HepG2 (cell line): ENCODE results near the gene CTSZ. TPM values are rescaled to one million over a fixed set of nuclear protein-coding genes. Genes with fewer than 3 reads are reported as not detected.

ENCODE experiments used
- ATF1 ChIP-seq: IDR thresholded peaks from 2 replicates; pipeline ENCODE4 v1.6.1; 2016; ENCODE audit warnings: mild to moderate bottlenecking, control low read depth
- KLF13 ChIP-seq: sonication (generic); formaldehyde crosslinking; IDR thresholded peaks from 2 replicates; pipeline ENCODE4 v1.4.0; 2020; ENCODE audit warnings: mild to moderate bottlenecking, missing genetic modification reagents
- MXI1 ChIP-seq: IDR thresholded peaks from 3 replicates; pipeline ENCODE4 v1.6.1; 2012; ENCODE audit warnings: low read depth, low read length, inconsistent platforms, borderline replicate concordance
- NFIB ChIP-seq: sonication (generic); formaldehyde crosslinking; IDR thresholded peaks from 2 replicates; pipeline ENCODE4 v1.9.0; 2021; ENCODE audit warnings: missing genetic modification reagents, mild to moderate bottlenecking, borderline replicate concordance
- RXRB ChIP-seq: IDR thresholded peaks from 2 replicates; pipeline ENCODE4 v1.6.1; 2016; ENCODE audit warnings: borderline replicate concordance, missing genetic modification reagents, missing compliant biosample characterization
- SALL2 ChIP-seq: sonication (generic); formaldehyde crosslinking; IDR thresholded peaks from 2 replicates; pipeline ENCODE4 v1.8.1; 2023; ENCODE audit warnings: mild to moderate bottlenecking, missing genetic modification reagents, inconsistent platforms
- SMARCC2 ChIP-seq: fragments of 450-650 bp; IDR thresholded peaks from 2 replicates; pipeline ENCODE4 v1.6.1; 2017; ENCODE audit warnings: antibody characterized with exemption, mild to moderate bottlenecking
- SNAI1 ChIP-seq: sonication (generic); formaldehyde crosslinking; IDR thresholded peaks from 2 replicates; pipeline ENCODE4 v1.5.0; 2020; ENCODE audit warnings: mild to moderate bottlenecking, missing genetic modification reagents, borderline replicate concordance
- TERF1 ChIP-seq: sonication (generic); formaldehyde crosslinking; IDR thresholded peaks from 2 replicates; pipeline ENCODE4 v1.8.0; 2022; ENCODE audit warnings: mild to moderate bottlenecking, missing genetic modification reagents, moderate library complexity
- ZBTB3 ChIP-seq: sonication (generic); formaldehyde crosslinking; IDR thresholded peaks from 2 replicates; pipeline ENCODE4 v1.4.0; 2020; ENCODE audit warnings: low read depth, mild to moderate bottlenecking, moderate library complexity, missing genetic modification reagents, borderline replicate concordance
- ZNF253 ChIP-seq: sonication (generic); formaldehyde crosslinking; IDR thresholded peaks from 2 replicates; pipeline ENCODE4 v1.8.0; 2022; ENCODE audit warnings: mild to moderate bottlenecking, missing genetic modification reagents, borderline replicate concordance
- ZNF432 ChIP-seq: sonication (generic); formaldehyde crosslinking; IDR thresholded peaks from 2 replicates; pipeline ENCODE4 v1.5.0; 2020; ENCODE audit warnings: missing genetic modification reagents, mild to moderate bottlenecking, borderline replicate concordance
- ZNF496 ChIP-seq: sonication (generic); formaldehyde crosslinking; IDR thresholded peaks from 2 replicates; pipeline ENCODE4 v1.8.1; 2023; ENCODE audit warnings: mild to moderate bottlenecking, moderate library complexity, missing genetic modification reagents; ENCODE audit not compliant: insufficient replicate concordance
- ZNF607 ChIP-seq: sonication (generic); formaldehyde crosslinking; IDR thresholded peaks from 2 replicates; pipeline ENCODE4 v1.5.1; 2020; ENCODE audit warnings: missing genetic modification reagents, mild to moderate bottlenecking, borderline replicate concordance
- ZNF644 ChIP-seq: IDR thresholded peaks from 2 replicates; pipeline ENCODE4 v1.6.1; 2016; ENCODE audit warnings: low read depth
- ZNF850 ChIP-seq: sonication (generic); formaldehyde crosslinking; conservative IDR thresholded peaks from 2 replicates; pipeline ENCODE4 v1.9.0; 2021; ENCODE audit warnings: mild to moderate bottlenecking, missing genetic modification reagents
- ZSCAN25 ChIP-seq: sonication (generic); formaldehyde crosslinking; IDR thresholded peaks from 2 replicates; pipeline ENCODE4 v1.8.0; 2022; ENCODE audit warnings: mild to moderate bottlenecking, missing genetic modification reagents
- ZXDC ChIP-seq: sonication (generic); formaldehyde crosslinking; IDR thresholded peaks from 2 replicates; pipeline ENCODE4 v1.5.0; 2020; ENCODE audit warnings: mild to moderate bottlenecking, missing genetic modification reagents
- polyA plus RNA-seq, 8 experiments: library from polyadenylated mRNA; depleted of rRNA in 3 of 8; stranded (reverse) in 7 of 8; unstranded in 1 of 8; fragments of >200 nt; fragmentation: Illumina TruSeq in 4 of 8; extraction: Trizol in 4 of 8; gene quantifications; 2 replicates each; pipeline versions ENCODE4 v1.2.1 to v1.2.3, GENCODE V29; 2011 to 2016; ENCODE audit warnings: low read depth in 4 of 8, missing spikeins in 1 of 8, mixed read lengths in 1 of 8; ENCODE audit not compliant: insufficient read depth in 1 of 8
- total RNA-seq, 5 experiments: library from RNA; depleted of rRNA; stranded (reverse); fragments of >200 nt; fragmentation: Illumina TruSeq; extraction: Trizol; gene quantifications; 2 replicates each; pipeline ENCODE4 v1.2.3, GENCODE V29; 2016; ENCODE audit warnings: low read depth in 1 of 5
- TF ChIP-seq, protein P1 (sequence below): sonication (generic); formaldehyde crosslinking; conservative IDR thresholded peaks from 2 replicates; pipeline ENCODE4 v1.4.0; 2020; ENCODE audit warnings: missing genetic modification reagents
- TF ChIP-seq, protein P2 (sequence below): sonication (generic); formaldehyde crosslinking; IDR thresholded peaks from 2 replicates; pipeline ENCODE4 v1.5.0; 2020; ENCODE audit warnings: mild to moderate bottlenecking, missing genetic modification reagents, moderate library complexity

The CTSZ gene
- total and polyA plus RNA-seq, 2 of the 13 experiments (the other 11 are each of a cell fraction or from before 2014, with no cell fraction given) = 0.33 TPM; not detected in 1

DNA sequence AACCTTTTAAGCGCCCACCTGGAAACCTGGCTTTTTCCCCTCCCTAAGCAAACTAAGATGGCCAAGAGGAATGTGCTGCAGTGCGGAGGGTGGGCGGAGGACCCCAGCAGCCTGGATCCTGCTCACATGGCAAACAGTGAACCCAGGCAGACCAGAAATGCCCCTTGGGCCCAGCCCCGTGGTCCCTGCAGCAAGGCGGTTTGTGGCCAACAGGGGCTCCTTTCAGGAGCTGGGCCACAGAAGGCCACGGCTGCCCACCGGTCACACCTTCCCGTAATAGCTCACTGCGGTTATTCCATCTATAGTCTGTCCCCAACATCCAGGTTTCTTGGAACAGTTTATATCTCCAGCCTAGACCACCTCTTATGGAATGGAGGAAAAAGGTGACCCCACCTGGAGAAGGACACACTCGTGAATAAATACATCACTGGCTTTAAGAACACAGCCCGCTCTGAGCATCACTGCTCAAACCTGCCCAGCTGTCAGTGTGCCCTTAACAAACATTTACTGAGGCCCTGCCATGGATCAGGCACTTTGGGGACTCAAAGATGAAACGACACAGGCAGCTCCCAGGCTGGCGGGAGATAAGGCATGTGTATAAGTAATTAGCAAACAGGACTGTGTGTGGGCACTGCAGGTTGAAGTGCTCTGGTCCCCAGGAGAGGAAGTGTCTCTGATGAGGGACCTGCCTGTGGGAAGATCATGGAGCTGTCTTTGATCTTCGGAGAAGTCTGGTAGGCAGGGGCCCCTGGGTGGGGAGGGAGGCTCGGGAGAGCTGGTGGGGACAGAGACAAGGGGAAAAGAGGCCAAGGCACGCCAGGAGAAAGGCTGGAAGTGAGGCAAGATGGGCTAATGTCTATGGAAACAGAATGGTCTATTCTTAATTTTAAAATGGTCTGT, 9.0 kb upstream of the CTSZ start (continued):
- TF ChIP-seq, protein P1, sequence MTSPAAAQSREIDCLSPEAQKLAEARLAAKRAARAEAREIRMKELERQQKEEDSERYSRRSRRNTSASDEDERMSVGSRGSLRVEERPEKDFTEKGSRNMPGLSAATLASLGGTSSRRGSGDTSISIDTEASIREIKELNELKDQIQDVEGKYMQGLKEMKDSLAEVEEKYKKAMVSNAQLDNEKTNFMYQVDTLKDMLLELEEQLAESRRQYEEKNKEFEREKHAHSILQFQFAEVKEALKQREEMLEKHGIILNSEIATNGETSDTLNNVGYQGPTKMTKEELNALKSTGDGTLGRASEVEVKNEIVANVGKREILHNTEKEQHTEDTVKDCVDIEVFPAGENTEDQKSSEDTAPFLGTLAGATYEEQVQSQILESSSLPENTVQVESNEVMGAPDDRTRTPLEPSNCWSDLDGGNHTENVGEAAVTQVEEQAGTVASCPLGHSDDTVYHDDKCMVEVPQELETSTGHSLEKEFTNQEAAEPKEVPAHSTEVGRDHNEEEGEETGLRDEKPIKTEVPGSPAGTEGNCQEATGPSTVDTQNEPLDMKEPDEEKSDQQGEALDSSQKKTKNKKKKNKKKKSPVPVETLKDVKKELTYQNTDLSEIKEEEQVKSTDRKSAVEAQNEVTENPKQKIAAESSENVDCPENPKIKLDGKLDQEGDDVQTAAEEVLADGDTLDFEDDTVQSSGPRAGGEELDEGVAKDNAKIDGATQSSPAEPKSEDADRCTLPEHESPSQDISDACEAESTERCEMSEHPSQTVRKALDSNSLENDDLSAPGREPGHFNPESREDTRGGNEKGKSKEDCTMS = no peak
- TF ChIP-seq ZXDC (peak; percentile 88), SALL2 (no peak; the same call in 1 of the 2 replicates), RXRB (CRISPR knock-in tag) (peak; percentile 84; the same call in 1 of the 2 replicates), ZNF850 (no peak), NFIB (CRISPR knock-in tag) (no peak), ZBTB3 (CRISPR knock-in tag) (peak; percentile 85; the same call in 1 of the 2 replicates), TERF1 (CRISPR knock-in tag) (no peak), ZNF644 (CRISPR knock-in tag) (peak; percentile 80; the same call in 1 of the 2 replicates), ATF1 (CRISPR knock-in tag) (no peak), ZNF496 (CRISPR knock-in tag) (no peak), ZNF607 (peak; percentile 27; the same call in 1 of the 2 replicates), SNAI1 (CRISPR knock-in tag) (no peak), MXI1 (peak; percentile 48; the same call in 1 of the 3 replicates), ZNF253 (CRISPR knock-in tag) (no peak), ZSCAN25 (CRISPR knock-in tag) (peak; percentile 9; the same call in 1 of the 2 replicates), SMARCC2 (no peak), ZNF432 (CRISPR knock-in tag) (no peak), KLF13 (CRISPR knock-in tag) (no peak)
- TF ChIP-seq, protein P2, sequence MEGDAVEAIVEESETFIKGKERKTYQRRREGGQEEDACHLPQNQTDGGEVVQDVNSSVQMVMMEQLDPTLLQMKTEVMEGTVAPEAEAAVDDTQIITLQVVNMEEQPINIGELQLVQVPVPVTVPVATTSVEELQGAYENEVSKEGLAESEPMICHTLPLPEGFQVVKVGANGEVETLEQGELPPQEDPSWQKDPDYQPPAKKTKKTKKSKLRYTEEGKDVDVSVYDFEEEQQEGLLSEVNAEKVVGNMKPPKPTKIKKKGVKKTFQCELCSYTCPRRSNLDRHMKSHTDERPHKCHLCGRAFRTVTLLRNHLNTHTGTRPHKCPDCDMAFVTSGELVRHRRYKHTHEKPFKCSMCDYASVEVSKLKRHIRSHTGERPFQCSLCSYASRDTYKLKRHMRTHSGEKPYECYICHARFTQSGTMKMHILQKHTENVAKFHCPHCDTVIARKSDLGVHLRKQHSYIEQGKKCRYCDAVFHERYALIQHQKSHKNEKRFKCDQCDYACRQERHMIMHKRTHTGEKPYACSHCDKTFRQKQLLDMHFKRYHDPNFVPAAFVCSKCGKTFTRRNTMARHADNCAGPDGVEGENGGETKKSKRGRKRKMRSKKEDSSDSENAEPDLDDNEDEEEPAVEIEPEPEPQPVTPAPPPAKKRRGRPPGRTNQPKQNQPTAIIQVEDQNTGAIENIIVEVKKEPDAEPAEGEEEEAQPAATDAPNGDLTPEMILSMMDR = peak; percentile 22
